Omental fat pad (tissue), 4 donors: ENCODE data around the gene ZNRF3. TPM values are rescaled to one million over a fixed set of nuclear protein-coding genes. Genes with fewer than 3 reads are reported as not detected.

ENCODE experiments used
- ATAC-seq: fragments of 150-250 bp; one replicate; pipeline ENCODE4 v1.9.1; 2016; ENCODE audit warnings: mild to moderate bottlenecking, moderate library complexity; ENCODE audit not compliant: low FRiP score
- DNase-seq: peaks from one replicate; pipeline ENCODE4 v3.0.0-alpha.2; 2019; ENCODE audit warnings: low spot score
- total RNA-seq, 4 donors: library from RNA; depleted of rRNA; stranded (reverse); fragments of >200 nt; gene quantifications; one replicate each; pipeline ENCODE4 v1.1.0, GENCODE V29; 2016
- TF ChIP-seq, protein P1 (sequence below), 3 donors: fragments of 450-650 bp; IDR thresholded peaks; one replicate each; pipeline ENCODE4 v1.5.1; 2016 to 2017; ENCODE audit warnings: antibody characterized with exemption in 3 of 3, mild to moderate bottlenecking in 3 of 3, moderate library complexity in 2 of 3

ZNRF3 gene
- total RNA-seq, 4 donors from 2014 or later: 7.7 to 14.4 (median 8.2) TPM

GRCh38 chr22:28939394-28939793, 56.0 kb downstream of the ZNRF3 start:
- TF ChIP-seq, protein P1, sequence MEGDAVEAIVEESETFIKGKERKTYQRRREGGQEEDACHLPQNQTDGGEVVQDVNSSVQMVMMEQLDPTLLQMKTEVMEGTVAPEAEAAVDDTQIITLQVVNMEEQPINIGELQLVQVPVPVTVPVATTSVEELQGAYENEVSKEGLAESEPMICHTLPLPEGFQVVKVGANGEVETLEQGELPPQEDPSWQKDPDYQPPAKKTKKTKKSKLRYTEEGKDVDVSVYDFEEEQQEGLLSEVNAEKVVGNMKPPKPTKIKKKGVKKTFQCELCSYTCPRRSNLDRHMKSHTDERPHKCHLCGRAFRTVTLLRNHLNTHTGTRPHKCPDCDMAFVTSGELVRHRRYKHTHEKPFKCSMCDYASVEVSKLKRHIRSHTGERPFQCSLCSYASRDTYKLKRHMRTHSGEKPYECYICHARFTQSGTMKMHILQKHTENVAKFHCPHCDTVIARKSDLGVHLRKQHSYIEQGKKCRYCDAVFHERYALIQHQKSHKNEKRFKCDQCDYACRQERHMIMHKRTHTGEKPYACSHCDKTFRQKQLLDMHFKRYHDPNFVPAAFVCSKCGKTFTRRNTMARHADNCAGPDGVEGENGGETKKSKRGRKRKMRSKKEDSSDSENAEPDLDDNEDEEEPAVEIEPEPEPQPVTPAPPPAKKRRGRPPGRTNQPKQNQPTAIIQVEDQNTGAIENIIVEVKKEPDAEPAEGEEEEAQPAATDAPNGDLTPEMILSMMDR (IDR thresholded peaks at IDR 0.05): no peak
- no peak for DNase-seq
- no peak for ATAC-seq

DNA sequence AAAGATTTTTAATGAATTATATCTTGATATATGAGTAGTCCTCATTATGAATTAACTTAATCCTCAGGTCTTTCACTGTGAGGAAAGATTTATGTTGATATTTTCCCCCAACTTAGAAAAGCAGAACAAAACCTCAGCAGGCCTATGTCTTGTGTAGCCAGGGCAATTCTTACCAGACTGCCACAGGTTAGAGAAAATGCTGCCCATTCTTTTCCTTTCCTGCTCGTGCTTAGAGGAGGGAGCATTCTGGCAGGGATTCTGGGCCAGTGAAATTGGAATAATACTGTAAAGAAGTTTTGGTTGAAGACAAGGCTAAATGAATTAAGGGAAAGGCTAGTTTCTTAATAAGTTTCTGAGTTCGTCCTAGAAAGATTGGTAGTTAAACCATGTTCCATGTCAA, 56.6 kb downstream of the ZNRF3 start:
- TF ChIP-seq, protein P1 (IDR thresholded peaks at IDR 0.05): no peak
- no peak for DNase-seq
- ATAC-seq: no peak

- no peak for ATAC-seq
- DNase-seq: no peak
- TF ChIP-seq, protein P1 (IDR thresholded peaks at IDR 0.05): no peak
Measured at GRCh38 chr22:28940441-28940840, 57.1 kb downstream of the ZNRF3 start.

GRCh38 chr22:28942333-28942732, 59.0 kb downstream of the ZNRF3 start:
- DNase-seq: no peak
- no peak for ATAC-seq

DNA sequence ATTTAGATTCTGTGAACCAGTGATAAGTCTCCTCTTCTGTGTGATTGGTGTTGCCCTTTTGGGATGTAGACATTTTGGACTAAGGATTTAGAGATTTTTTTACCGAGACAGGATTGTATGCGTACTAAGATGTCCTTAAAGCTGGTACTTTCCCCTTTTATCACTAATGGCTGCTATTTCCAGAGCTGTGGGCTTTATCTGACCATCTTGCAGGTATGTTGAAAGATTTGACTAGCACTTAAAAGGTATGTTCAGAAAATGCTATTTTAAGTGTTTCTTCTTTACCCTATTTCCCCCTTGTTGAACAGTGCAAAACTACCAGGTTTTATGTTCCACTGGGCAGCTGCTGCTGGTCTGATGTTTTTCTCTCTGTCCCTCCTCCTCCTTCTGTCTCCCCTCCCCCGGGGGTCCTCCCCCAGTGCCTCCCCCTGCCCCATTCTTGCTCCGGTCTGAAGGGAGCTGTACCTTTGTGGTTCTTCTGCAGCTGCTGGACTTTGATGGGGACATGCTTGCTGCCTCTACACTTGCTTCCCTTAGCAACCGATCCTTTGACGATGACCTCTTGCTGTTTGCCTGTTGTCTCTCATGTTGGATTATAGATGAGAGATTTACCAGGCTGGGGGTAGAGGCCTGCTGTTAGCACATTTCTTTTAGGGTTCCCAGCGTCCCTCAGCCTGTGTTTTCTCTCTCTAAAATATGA, 59.6 kb downstream of the ZNRF3 start:
- TF ChIP-seq, protein P1 (IDR thresholded peaks at IDR 0.05): no peak
- ATAC-seq (no peak), DNase-seq (no peak)

More at GRCh38 chr22:28942333-28942732, 59.0 kb downstream of the ZNRF3 start:
- TF ChIP-seq, protein P1 (IDR thresholded peaks at IDR 0.05): no peak

GRCh38 chr22:28943501-28943879, 60.1 kb downstream of the ZNRF3 start:
- DNase-seq (no peak), ATAC-seq (no peak)
- TF ChIP-seq, protein P1 (IDR thresholded peaks at IDR 0.05): no peak

GRCh38 chr22:28947125-28947524, 63.8 kb downstream of the ZNRF3 start:
- TF ChIP-seq, protein P1 (IDR thresholded peaks at IDR 0.05): no peak
- DNase-seq: no peak
- no peak for ATAC-seq
